ENCODE measurements around the gene HPDL. TPM values are rescaled to one million over a fixed set of nuclear protein-coding genes. Genes with fewer than 3 reads are reported as not detected.

Gene HPDL
- total RNA-seq, 2 experiments from 2014 or later, result not detected

DNA sequence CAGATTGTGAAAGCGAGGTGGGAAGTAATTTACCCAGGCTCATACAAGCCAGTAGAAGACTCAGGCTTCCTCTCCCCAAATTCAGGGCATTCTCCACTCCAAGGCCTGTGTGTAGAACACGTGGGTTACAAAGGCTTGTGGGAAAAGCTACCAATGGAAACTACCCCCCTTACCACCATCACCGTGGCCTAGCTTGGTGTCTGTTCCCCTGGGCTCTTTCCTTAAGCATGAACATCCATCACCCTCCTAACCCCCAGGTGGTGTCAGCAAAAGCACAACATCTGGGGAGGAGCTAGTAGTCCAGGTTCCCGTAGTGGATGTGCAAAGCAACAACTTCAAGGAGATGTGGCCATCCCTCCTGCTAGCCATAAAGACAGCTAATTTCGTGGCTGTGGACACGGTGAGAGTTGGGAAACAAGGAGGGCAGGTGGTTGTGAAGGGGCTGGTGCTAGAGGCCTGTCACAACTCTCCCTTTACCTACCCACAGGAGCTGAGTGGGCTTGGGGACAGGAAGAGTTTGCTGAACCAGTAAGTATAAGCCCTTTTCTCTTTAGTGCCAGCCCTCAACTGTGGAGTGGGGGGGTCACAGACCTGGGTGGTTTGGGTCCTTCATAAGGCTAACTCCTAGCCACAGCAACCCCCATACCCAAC, 14.2 kb downstream of the HPDL start:
- peak overlapping the region; percentile 98 for H3K4me3 ChIP-seq (ENCODE audit: low read length)
- Mint-ChIP-seq H3K9me3 (no peaks in the 10 kb centered on the region), H3K4me1 (ENCODE audit: low read depth) (peaks cover 51% of the 10 kb centered on the region), H3K36me3 (ENCODE audit: low read depth) (peaks cover 58% of the 10 kb centered on the region), H3K27ac (peak overlapping the region; percentile 95), H3K4me3 (peak overlapping the region; percentile 100), H3K27me3 (no peaks in the 10 kb centered on the region)
- H3K4me1 ChIP-seq (ENCODE audit: insufficient read depth, low read length), result peaks cover 42% of the 10 kb centered on the region
- H3K27ac ChIP-seq (ENCODE audit: low read depth in 1 of 2, low read length in 2 of 2), result peak overlapping the region; percentile 98 to 100
- DNase-seq (peak in 3 of 14 experiments; percentile 16 to 52 (median 38)), ATAC-seq (ENCODE audit: poor library complexity) (no peak)
- H3K27me3 ChIP-seq (ENCODE audit: control insufficient read depth in 1 of 2, insufficient read depth in 2 of 2, low read length in 2 of 2), result no peaks in the 10 kb centered on the region
- ChIA-PET POLR2A (interaction anchor here (0.7 to 3.8 kb wide), 30 partner anchors 9 to 709 kb away, joined by 3 to 163 read pairs (median 14); partner anchors contain the start of genes AKR1A1, BTBD19, CCDC163 and EIF2B3), CTCF (interaction anchor here (1.0 to 3.1 kb wide), 8 partner anchors 13 to 327 kb away, joined by 3 to 21 read pairs (median 4); partner anchors contain the start of gene TESK2)
- H3K9me3 ChIP-seq (ENCODE audit: control insufficient read depth in 1 of 2, insufficient read depth in 1 of 2, low read length in 2 of 2), result no peaks in the 10 kb centered on the region
- intact Hi-C loops (cut with DNase I, micrococcal nuclease), result loop anchor here (1.0 to 10.0 kb wide), 11 partner anchors 36 to 709 kb away; partner anchors contain the start of genes NASP (in 2 of the 2), CCDC163 (in 1 of the 2), GPBP1L1 (in 1 of the 2) and MMACHC (in 1 of the 2)
- H3K36me3 ChIP-seq (ENCODE audit: insufficient read depth, low read length), result peaks cover 45% of the 10 kb centered on the region
- TF ChIP-seq, protein P1, sequence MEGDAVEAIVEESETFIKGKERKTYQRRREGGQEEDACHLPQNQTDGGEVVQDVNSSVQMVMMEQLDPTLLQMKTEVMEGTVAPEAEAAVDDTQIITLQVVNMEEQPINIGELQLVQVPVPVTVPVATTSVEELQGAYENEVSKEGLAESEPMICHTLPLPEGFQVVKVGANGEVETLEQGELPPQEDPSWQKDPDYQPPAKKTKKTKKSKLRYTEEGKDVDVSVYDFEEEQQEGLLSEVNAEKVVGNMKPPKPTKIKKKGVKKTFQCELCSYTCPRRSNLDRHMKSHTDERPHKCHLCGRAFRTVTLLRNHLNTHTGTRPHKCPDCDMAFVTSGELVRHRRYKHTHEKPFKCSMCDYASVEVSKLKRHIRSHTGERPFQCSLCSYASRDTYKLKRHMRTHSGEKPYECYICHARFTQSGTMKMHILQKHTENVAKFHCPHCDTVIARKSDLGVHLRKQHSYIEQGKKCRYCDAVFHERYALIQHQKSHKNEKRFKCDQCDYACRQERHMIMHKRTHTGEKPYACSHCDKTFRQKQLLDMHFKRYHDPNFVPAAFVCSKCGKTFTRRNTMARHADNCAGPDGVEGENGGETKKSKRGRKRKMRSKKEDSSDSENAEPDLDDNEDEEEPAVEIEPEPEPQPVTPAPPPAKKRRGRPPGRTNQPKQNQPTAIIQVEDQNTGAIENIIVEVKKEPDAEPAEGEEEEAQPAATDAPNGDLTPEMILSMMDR (IDR thresholded peaks at IDR 0.05), result no peak

DNA sequence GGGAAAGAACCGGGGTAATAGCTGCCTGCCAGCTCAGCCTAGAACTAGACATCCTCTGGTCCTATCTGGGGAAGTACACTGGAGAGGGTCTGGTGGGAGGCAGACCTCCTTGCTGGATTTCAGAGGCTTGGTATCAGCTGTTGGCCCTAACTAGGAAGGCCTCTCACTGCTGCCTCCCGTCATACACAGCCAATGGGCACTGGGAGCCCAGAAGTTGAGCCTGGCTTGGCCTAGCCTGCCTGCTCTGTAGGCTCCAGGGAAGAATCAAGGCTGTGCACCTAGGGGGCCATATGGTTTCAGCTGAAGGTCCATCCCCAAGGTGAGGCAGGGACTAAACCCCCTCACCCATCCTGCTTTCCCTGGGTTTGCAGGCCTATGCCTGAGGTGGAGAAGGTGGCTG, 17.8 kb downstream of the HPDL start:
- POLR2A ChIA-PET, result no interaction called here
- H3K27me3 Mint-ChIP-seq, result no peaks in the 10 kb centered on the region
- Histone ChIP-seq H3K4me3 (ENCODE audit: low read length) (no peak overlapping the region), H3K9me3 (ENCODE audit: control insufficient read depth in 1 of 2, insufficient read depth in 1 of 2, low read length in 2 of 2) (no peaks in the 10 kb centered on the region), H3K36me3 (ENCODE audit: insufficient read depth, low read length) (peaks cover 47% of the 10 kb centered on the region), H3K27me3 (ENCODE audit: control insufficient read depth in 1 of 2, insufficient read depth in 2 of 2, low read length in 2 of 2) (no peaks in the 10 kb centered on the region), H3K27ac (ENCODE audit: low read depth in 1 of 2, low read length in 2 of 2) (no peak overlapping the region), H3K4me1 (ENCODE audit: insufficient read depth, low read length) (peaks cover 30% of the 10 kb centered on the region)
- TF ChIP-seq, protein P1 (IDR thresholded peaks at IDR 0.05), result no peak
- DNase-seq (no peak), ATAC-seq (ENCODE audit: poor library complexity) (no peak)
- no peaks in the 10 kb centered on the region for H3K9me3 Mint-ChIP-seq
- peaks cover 31% of the 10 kb centered on the region for H3K4me1 Mint-ChIP-seq (ENCODE audit: low read depth)
- peaks cover 64% of the 10 kb centered on the region for H3K36me3 Mint-ChIP-seq (ENCODE audit: low read depth)
- no peak overlapping the region for H3K4me3 Mint-ChIP-seq
- CTCF ChIA-PET, result no interaction called here
- no peak overlapping the region for H3K27ac Mint-ChIP-seq
- intact Hi-C loops (cut with DNase I, micrococcal nuclease), result loop anchor here (5.0 to 10.0 kb wide), 7 partner anchors 137 to 712 kb away; partner anchors contain the start of genes NASP (in 2 of the 2), GPBP1L1 (in 1 of the 2), RPS8 (in 1 of the 2) and TESK2 (in 1 of the 2)

DNA sequence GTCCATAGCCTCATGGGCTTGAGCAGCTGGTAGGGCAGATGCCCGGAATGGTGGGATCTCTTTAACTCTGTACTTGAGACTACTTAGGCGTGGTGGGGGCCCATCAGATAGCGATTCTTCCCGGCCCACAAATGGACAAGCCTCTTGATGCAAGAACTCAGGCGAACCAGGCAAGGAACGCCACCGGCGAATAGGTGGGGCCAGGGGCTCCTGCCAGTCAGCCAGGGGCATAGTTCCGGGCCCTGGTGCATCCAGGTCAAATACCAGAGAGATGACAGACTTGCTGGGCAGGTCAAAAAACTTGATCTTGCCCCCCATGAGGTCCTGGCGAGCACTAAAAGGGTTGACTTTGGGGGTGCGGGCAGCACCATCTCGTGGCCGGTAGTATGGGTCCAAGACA, 18.3 kb downstream of the HPDL start:
- intact Hi-C loops (cut with DNase I, micrococcal nuclease), result loop anchor here in 1 of 2 experiments (10.0 kb wide), 1 partner anchor 240 kb away; the partner anchor contains the start of gene NASP
- Histone ChIP-seq H3K36me3 (ENCODE audit: insufficient read depth, low read length) (peaks cover 47% of the 10 kb centered on the region), H3K4me3 (ENCODE audit: low read length) (no peak overlapping the region), H3K27ac (ENCODE audit: low read depth in 1 of 2, low read length in 2 of 2) (no peak overlapping the region), H3K4me1 (ENCODE audit: insufficient read depth, low read length) (peaks cover 30% of the 10 kb centered on the region), H3K27me3 (ENCODE audit: control insufficient read depth in 1 of 2, insufficient read depth in 2 of 2, low read length in 2 of 2) (no peaks in the 10 kb centered on the region), H3K9me3 (ENCODE audit: control insufficient read depth in 1 of 2, insufficient read depth in 1 of 2, low read length in 2 of 2) (no peaks in the 10 kb centered on the region)
- CTCF ChIA-PET, result interaction anchor here (1.3 kb wide), 1 partner anchor 11 kb away, joined by 3 read pairs; no protein-coding TSS in a partner anchor
- POLR2A ChIA-PET, result no interaction called here
- no peaks in the 10 kb centered on the region for H3K9me3 Mint-ChIP-seq
- no peak overlapping the region for H3K27ac Mint-ChIP-seq
- H3K4me1 Mint-ChIP-seq (ENCODE audit: low read depth), result peaks cover 27% of the 10 kb centered on the region
- TF ChIP-seq, protein P1 (IDR thresholded peaks at IDR 0.05), result no peak
- H3K27me3 Mint-ChIP-seq, result no peaks in the 10 kb centered on the region
- peaks cover 60% of the 10 kb centered on the region for H3K36me3 Mint-ChIP-seq (ENCODE audit: low read depth)
- ATAC-seq (ENCODE audit: poor library complexity), result no peak
- H3K4me3 Mint-ChIP-seq, result peak overlapping the region; percentile 54
- no peak for DNase-seq
